Measurements from ENCODE around the gene IFT20. TPM values are rescaled to one million over a fixed set of nuclear protein-coding genes. Genes with fewer than 3 reads are reported as not detected.

IFT20 gene
- total RNA-seq, 5 donors from 2014 or later (not counting 1 experiment from before 2014, with no cell fraction given) = 29.3 to 55.4 (median 33.8) TPM

GRCh38 chr17:28363776-28364650, 28.7 kb upstream of the IFT20 start:
- Mint-ChIP-seq H3K36me3 (peaks cover 19% of the 10 kb centered on the region), H3K4me1 (peaks cover 0 to 3% (median 3%) of the 10 kb centered on the region in 3 donors), H3K9me3 (no peaks in the 10 kb centered on the region), H3K4me3 (no peak overlapping the region), H3K27ac (no peak overlapping the region), H3K27me3 (no peaks in the 10 kb centered on the region)
- ATAC-seq (replicated peaks in 1 of 4) (no peak), DNase-seq (no peak)
- H3K9me3 ChIP-seq = no peaks in the 10 kb centered on the region
- no peak overlapping the region for H3K4me3 ChIP-seq (ENCODE audit: control insufficient read depth in 1 of 2, extremely low read depth in 1 of 2, low read length in 1 of 2)
- WGBS (ENCODE audit: insufficient coverage) = 96% methylated on average over 6 of the region's 8 CpGs
- ChIA-PET POLR2A (interaction anchor here in 1 of 2 donors (0.6 kb wide), 1 partner anchor 189 kb away, joined by 3 read pairs; no protein-coding TSS in a partner anchor), CTCF (no interaction called here)
- no peak overlapping the region for H3K27ac ChIP-seq (ENCODE audit: low read length)
- peaks cover 14 to 52% of the 10 kb centered on the region in 2 donors for H3K36me3 ChIP-seq (ENCODE audit: control insufficient read depth in 2 of 2, extremely low read depth in 1 of 2, insufficient read depth in 1 of 2, low read length in 1 of 2)
- no peaks in the 10 kb centered on the region for H3K27me3 ChIP-seq (replicated peaks in 1 of 2; ENCODE audit: control insufficient read depth in 2 of 2, extremely low read depth in 1 of 2, insufficient read depth in 2 of 2, low read length in 1 of 2)
- no peaks in the 10 kb centered on the region for H3K4me1 ChIP-seq (ENCODE audit: control insufficient read depth in 1 of 2, extremely low read depth in 1 of 2, insufficient read depth in 2 of 2, low read length in 2 of 2)

GRCh38 chr17:28363186-28363585, 27.9 kb upstream of the IFT20 start:
- CTCF ChIA-PET = no interaction called here
- no peak for DNase-seq
- Mint-ChIP-seq H3K4me3 (no peak overlapping the region), H3K27ac (no peak overlapping the region), H3K4me1 (peaks cover 3 to 6% (median 6%) of the 10 kb centered on the region in 3 donors), H3K27me3 (no peaks in the 10 kb centered on the region), H3K9me3 (no peaks in the 10 kb centered on the region), H3K36me3 (peaks cover 19% of the 10 kb centered on the region)
- Histone ChIP-seq H3K4me3 (ENCODE audit: control insufficient read depth in 1 of 2, extremely low read depth in 1 of 2, low read length in 1 of 2) (no peak overlapping the region), H3K4me1 (ENCODE audit: control insufficient read depth in 1 of 2, extremely low read depth in 1 of 2, insufficient read depth in 2 of 2, low read length in 2 of 2) (peaks cover 4% of the 10 kb centered on the region in 2 experiments), H3K27ac (ENCODE audit: low read length) (no peak overlapping the region), H3K9me3 (no peaks in the 10 kb centered on the region), H3K36me3 (ENCODE audit: control insufficient read depth in 2 of 2, extremely low read depth in 1 of 2, insufficient read depth in 1 of 2, low read length in 1 of 2) (peaks cover 14 to 56% of the 10 kb centered on the region in 2 donors), H3K27me3 (replicated peaks in 1 of 2; ENCODE audit: control insufficient read depth in 2 of 2, extremely low read depth in 1 of 2, insufficient read depth in 2 of 2, low read length in 1 of 2) (no peaks in the 10 kb centered on the region)
- POLR2A ChIA-PET = interaction anchor here (0.5 to 0.6 kb wide), 3 partner anchors 129 to 357 kb away, joined by 3 read pairs; partner anchors contain the start of gene RPL23A (in 1 of the 2)
- WGBS (ENCODE audit: insufficient coverage) = no CpG with 5 or more reads among the region's 5 CpGs
- no peak for ATAC-seq (replicated peaks in 1 of 4)

- Histone ChIP-seq H3K4me3 (ENCODE audit: control insufficient read depth in 1 of 2, extremely low read depth in 1 of 2, low read length in 1 of 2) (peak overlapping the region; percentile 82 to 90), H3K36me3 (ENCODE audit: control insufficient read depth in 2 of 2, extremely low read depth in 1 of 2, insufficient read depth in 1 of 2, low read length in 1 of 2) (peaks cover 16 to 60% of the 10 kb centered on the region in 2 donors), H3K4me1 (ENCODE audit: control insufficient read depth in 1 of 2, extremely low read depth in 1 of 2, insufficient read depth in 2 of 2, low read length in 2 of 2) (peaks cover 11 to 20% of the 10 kb centered on the region in 2 experiments), H3K27me3 (replicated peaks in 1 of 2; ENCODE audit: control insufficient read depth in 2 of 2, extremely low read depth in 1 of 2, insufficient read depth in 2 of 2, low read length in 1 of 2) (no peaks in the 10 kb centered on the region), H3K27ac (ENCODE audit: low read length) (peak overlapping the region; percentile 72), H3K9me3 (no peaks in the 10 kb centered on the region)
- POLR2A ChIA-PET = interaction anchor here (0.5 to 2.3 kb wide), 5 partner anchors 22 to 317 kb away, joined by 3 to 25 read pairs (median 3); partner anchors contain the start of genes IFT20 (in 2 of the 2) and TNFAIP1 (in 2 of the 2)
- CTCF ChIA-PET = interaction anchor here in 1 of 2 donors (0.6 to 2.2 kb wide), 4 partner anchors 20 to 26 kb away, joined by 3 to 15 read pairs (median 4); partner anchors contain the start of genes IFT20 and TNFAIP1
- ATAC-seq (replicated peaks in 1 of 4) = no peak
- H3K4me1 Mint-ChIP-seq = peaks cover 24 to 33% (median 33%) of the 10 kb centered on the region in 3 donors
- WGBS (ENCODE audit: insufficient coverage) = 7% methylated on average over 4 of the region's 4 CpGs
- H3K36me3 Mint-ChIP-seq = peaks cover 25% of the 10 kb centered on the region
- H3K27me3 Mint-ChIP-seq = no peaks in the 10 kb centered on the region
- no peak for DNase-seq
- no peaks in the 10 kb centered on the region for H3K9me3 Mint-ChIP-seq
- peak overlapping the region; percentile 92 to 93 for H3K27ac Mint-ChIP-seq
- peak overlapping the region; percentile 93 to 95 (median 94) for H3K4me3 Mint-ChIP-seq
These were observed 22.6 kb upstream of the IFT20 start for GRCh38 chr17:28357901-28358197.

- Mint-ChIP-seq H3K4me1 (peaks cover 24 to 33% (median 33%) of the 10 kb centered on the region in 3 donors), H3K27ac (peak within 1 kb of the TSS; percentile 92 to 93), H3K4me3 (peak within 1 kb of the TSS; percentile 93 to 95 (median 94)), H3K9me3 (no peaks in the 10 kb centered on the region), H3K36me3 (peaks cover 27% of the 10 kb centered on the region), H3K27me3 (no peaks in the 10 kb centered on the region)
- Histone ChIP-seq H3K4me1 (ENCODE audit: control insufficient read depth in 1 of 2, extremely low read depth in 1 of 2, insufficient read depth in 2 of 2, low read length in 2 of 2) (peaks cover 11 to 20% of the 10 kb centered on the region in 2 experiments), H3K27me3 (replicated peaks in 1 of 2; ENCODE audit: control insufficient read depth in 2 of 2, extremely low read depth in 1 of 2, insufficient read depth in 2 of 2, low read length in 1 of 2) (no peaks in the 10 kb centered on the region), H3K36me3 (ENCODE audit: control insufficient read depth in 2 of 2, extremely low read depth in 1 of 2, insufficient read depth in 1 of 2, low read length in 1 of 2) (peaks cover 16 to 59% of the 10 kb centered on the region in 2 donors), H3K4me3 (ENCODE audit: control insufficient read depth in 1 of 2, extremely low read depth in 1 of 2, low read length in 1 of 2) (peak within 1 kb of the TSS; percentile 82 to 90), H3K27ac (ENCODE audit: low read length) (peak within 1 kb of the TSS; percentile 72), H3K9me3 (no peaks in the 10 kb centered on the region)
- DNase-seq (peak; percentile 87 to 97 (median 94)), ATAC-seq (replicated peaks in 1 of 4) (peak; percentile 97 to 100 (median 99))
- ChIA-PET CTCF (interaction anchor here in 1 of 2 donors (0.6 to 2.2 kb wide), 5 partner anchors 19 to 27 kb away, joined by 3 to 15 read pairs (median 4); partner anchors contain the start of genes IFT20 and TNFAIP1), POLR2A (interaction anchor here (0.5 to 2.3 kb wide), 5 partner anchors 21 to 316 kb away, joined by 3 to 25 read pairs (median 3); partner anchors contain the start of genes IFT20 (in 2 of the 2) and TNFAIP1 (in 2 of the 2))
- WGBS (ENCODE audit: insufficient coverage) = under 1% methylated on average over 80 of the region's 80 CpGs
These were observed 22.0 kb upstream of the IFT20 start, which contains the start of gene POLDIP2 for GRCh38 chr17:28357061-28357900. Gene POLDIP2 (minus strand): TSS chr17:28357527. CDS start chr17:28357448, 79 bp downstream.

GRCh38 chr17:28350271-28350670, 15.0 kb upstream of the IFT20 start:
- CTCF ChIA-PET = no interaction called here
- Histone ChIP-seq H3K27me3 (replicated peaks in 1 of 2; ENCODE audit: control insufficient read depth in 2 of 2, extremely low read depth in 1 of 2, insufficient read depth in 2 of 2, low read length in 1 of 2) (no peaks in the 10 kb centered on the region), H3K27ac (ENCODE audit: low read length) (no peak overlapping the region), H3K9me3 (no peaks in the 10 kb centered on the region), H3K4me1 (ENCODE audit: control insufficient read depth in 1 of 2, extremely low read depth in 1 of 2, insufficient read depth in 2 of 2, low read length in 2 of 2) (no peaks in the 10 kb centered on the region), H3K4me3 (ENCODE audit: control insufficient read depth in 1 of 2, extremely low read depth in 1 of 2, low read length in 1 of 2) (no peak overlapping the region), H3K36me3 (ENCODE audit: control insufficient read depth in 2 of 2, extremely low read depth in 1 of 2, insufficient read depth in 1 of 2, low read length in 1 of 2) (peaks cover 21 to 89% of the 10 kb centered on the region in 2 donors)
- POLR2A ChIA-PET = interaction anchor here in 1 of 2 donors (0.6 kb wide), 1 partner anchor 21 kb away, joined by 5 read pairs; no protein-coding TSS in a partner anchor
- Mint-ChIP-seq H3K4me3 (no peak overlapping the region), H3K4me1 (peaks cover 0 to 6% (median 4%) of the 10 kb centered on the region in 3 donors), H3K36me3 (peaks cover 42% of the 10 kb centered on the region), H3K27me3 (no peaks in the 10 kb centered on the region), H3K9me3 (no peaks in the 10 kb centered on the region), H3K27ac (no peak overlapping the region)
- ATAC-seq (replicated peaks in 1 of 4) (no peak), DNase-seq (no peak)
- 100% methylated on average over 4 of the region's 7 CpGs for WGBS (ENCODE audit: insufficient coverage)

All from T-cell (primary cell).